Neural progenitor cell (in vitro differentiated cells): ENCODE data around the gene LCMT1. TPM values are rescaled to one million over a fixed set of nuclear protein-coding genes. Genes with fewer than 3 reads are reported as not detected.

ENCODE experiments used
- DNase-seq: peaks from one replicate; pipeline ENCODE4 v3.0.0-alpha.2; 2016; ENCODE audit warnings: low spot score
- H2AFZ ChIP-seq: fragments of 200-600 bp; sonication (generic); replicated peaks from 2 replicates; pipeline ENCODE4 v1.6.1; 2016; ENCODE audit warnings: antibody characterized with exemption
- H3F3A ChIP-seq: fragments of 200-600 bp; sonication (generic); 2 replicates; pipeline ENCODE4 v1.6.1; 2016; ENCODE audit warnings: antibody characterized with exemption, low read depth
- H3K27ac ChIP-seq: fragments of 200-600 bp; sonication (generic); 2 replicates; pipeline ENCODE4 v1.5.1; 2016; ENCODE audit warnings: mild to moderate bottlenecking
- H3K27me3 ChIP-seq: fragments of 200-600 bp; sonication (generic); 2 replicates; pipeline ENCODE4 v1.6.1; 2016; ENCODE audit warnings: mild to moderate bottlenecking, moderate library complexity
- H3K36me3 ChIP-seq: fragments of 200-600 bp; sonication (generic); 2 replicates; pipeline ENCODE4 v1.5.1; 2016
- H3K4me1 ChIP-seq: fragments of 200-600 bp; sonication (generic); 2 replicates; pipeline ENCODE4 v1.6.1; 2016; ENCODE audit warnings: mixed run types
- H3K4me2 ChIP-seq: fragments of 200-600 bp; sonication (generic); 2 replicates; pipeline ENCODE4 v1.6.1; 2016
- H3K4me3 ChIP-seq: fragments of 200-600 bp; sonication (generic); 2 replicates; pipeline ENCODE4 v1.5.1; 2016
- H3K79me2 ChIP-seq: fragments of 200-600 bp; sonication (generic); 2 replicates; pipeline ENCODE4 v1.6.1; 2016; ENCODE audit warnings: low read depth
- H3K9ac ChIP-seq: fragments of 200-600 bp; sonication (generic); 2 replicates; pipeline ENCODE4 v1.6.1; 2016
- H3K9me3 ChIP-seq: fragments of 200-600 bp; sonication (generic); 2 replicates; pipeline ENCODE4 v1.5.1; 2016; ENCODE audit warnings: low read depth
- H4K20me1 ChIP-seq: fragments of 200-600 bp; sonication (generic); 2 replicates; pipeline ENCODE4 v1.6.1; 2016; ENCODE audit warnings: low read depth
- H3K27ac Mint-ChIP-seq: 3 replicates; pipeline ENCODE4 v1.8.0; 2021; ENCODE audit warnings: mixed read lengths
- H3K27me3 Mint-ChIP-seq: 2 replicates; pipeline ENCODE4 v1.8.0; 2022; ENCODE audit warnings: low read depth, mild to moderate bottlenecking, inconsistent platforms, moderate library complexity, mixed read lengths; ENCODE audit not compliant: insufficient read depth
- H3K36me3 Mint-ChIP-seq: 3 replicates; pipeline ENCODE4 v1.8.0; 2021; ENCODE audit warnings: mixed read lengths
- H3K4me1 Mint-ChIP-seq: 3 replicates; pipeline ENCODE4 v1.8.0; 2021; ENCODE audit warnings: mixed read lengths
- H3K4me3 Mint-ChIP-seq: 3 replicates; pipeline ENCODE4 v1.8.0; 2021; ENCODE audit warnings: mild to moderate bottlenecking, moderate library complexity, mixed read lengths
- H3K9me3 Mint-ChIP-seq: 3 replicates; pipeline ENCODE4 v1.8.0; 2020; ENCODE audit warnings: mixed read lengths
- CTCF ChIP-seq: fragments of 200-600 bp; sonication (generic); IDR thresholded peaks from 2 replicates; pipeline ENCODE4 v1.5.1; 2017; ENCODE audit warnings: antibody characterized with exemption, mild to moderate bottlenecking
- EZH2 ChIP-seq: fragments of 200-600 bp; sonication (generic); IDR thresholded peaks from 2 replicates; pipeline ENCODE4 v1.6.1; 2017; ENCODE audit warnings: antibody characterized with exemption, mild to moderate bottlenecking, moderate library complexity
- EZH2phosphoT487 ChIP-seq: fragments of 200-600 bp; sonication (generic); IDR thresholded peaks from 2 replicates; pipeline ENCODE4 v1.6.1; 2017; ENCODE audit warnings: antibody characterized with exemption
- total RNA-seq: library from RNA; depleted of rRNA; stranded (reverse); fragments of >200 nt; gene quantifications from 2 replicates; pipeline ENCODE4 v1.2.3, GENCODE V29; 2015; ENCODE audit warnings: low replicate concordance

LCMT1 gene
- total RNA-seq, 1 donor from 2014 or later: 73.4 TPM

DNA sequence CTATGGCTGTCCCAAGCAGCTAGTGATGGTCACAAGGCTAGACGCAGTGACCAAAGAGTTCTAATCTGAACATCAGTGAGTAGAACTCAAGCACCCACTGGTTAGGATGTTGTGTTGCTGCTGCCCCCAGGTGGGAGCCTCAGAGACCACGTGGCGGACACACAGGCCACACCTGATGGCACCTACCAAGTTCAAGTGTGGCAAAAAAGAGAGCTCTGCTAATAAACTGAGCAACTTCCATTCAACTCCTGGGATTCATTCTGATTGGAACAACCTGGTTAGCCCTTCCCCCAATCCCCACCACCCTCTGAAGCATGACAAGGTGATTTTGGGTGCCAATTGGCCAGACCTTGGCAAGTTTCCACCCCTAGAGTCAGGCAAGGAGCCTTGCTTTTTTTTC is 3.5 kb upstream of the LCMT1 start:
- Histone ChIP-seq H3K4me3 (no peak overlapping the region), H3K4me2 (no peak overlapping the region), H3K4me1 (peaks cover 6% of the 10 kb centered on the region), H3K27me3 (no peaks in the 10 kb centered on the region), H2AFZ (no peak overlapping the region), H4K20me1 (no peaks in the 10 kb centered on the region), H3F3A (peaks cover 13% of the 10 kb centered on the region), H3K9ac (no peak overlapping the region), H3K9me3 (no peaks in the 10 kb centered on the region), H3K27ac (no peak overlapping the region), H3K36me3 (no peaks in the 10 kb centered on the region), H3K79me2 (peaks cover 14% of the 10 kb centered on the region)
- H3K4me3 Mint-ChIP-seq: peak overlapping the region; percentile 96
- no peak overlapping the region for H3K27ac Mint-ChIP-seq
- DNase-seq: no peak
- H3K4me1 Mint-ChIP-seq: peaks cover 31% of the 10 kb centered on the region
- H3K36me3 Mint-ChIP-seq: no peaks in the 10 kb centered on the region
- H3K9me3 Mint-ChIP-seq: no peaks in the 10 kb centered on the region
- TF ChIP-seq EZH2 (no peak), EZH2phosphoT487 (no peak), CTCF (no peak)
- peaks cover 5% of the 10 kb centered on the region for H3K27me3 Mint-ChIP-seq

DNA sequence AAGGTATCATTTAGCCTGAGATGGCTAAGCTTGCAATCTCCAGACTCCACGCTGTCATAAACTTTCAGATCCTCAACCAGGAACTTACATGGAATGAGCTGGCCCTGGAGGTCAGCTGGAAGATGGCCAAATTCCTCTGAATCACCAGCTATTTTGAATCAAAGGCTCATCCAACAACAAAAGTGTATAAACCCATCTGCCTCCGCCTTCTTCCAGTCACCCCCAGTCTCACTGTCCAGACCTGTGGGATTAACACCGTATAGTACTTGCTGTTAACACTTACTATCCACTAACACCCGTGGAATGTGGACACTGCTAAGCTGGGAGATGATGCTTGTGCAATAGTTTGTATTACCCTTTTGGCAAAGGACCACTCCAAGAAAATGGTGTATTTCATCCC is 1.9 kb upstream of the LCMT1 start:
- Mint-ChIP-seq H3K9me3 (no peaks in the 10 kb centered on the region), H3K4me1 (peaks cover 37% of the 10 kb centered on the region), H3K27me3 (peaks cover 5% of the 10 kb centered on the region), H3K36me3 (peaks cover 3% of the 10 kb centered on the region), H3K4me3 (peak overlapping the region; percentile 26), H3K27ac (no peak overlapping the region)
- Histone ChIP-seq H4K20me1 (no peaks in the 10 kb centered on the region), H3K27me3 (no peaks in the 10 kb centered on the region), H3F3A (peaks cover 13% of the 10 kb centered on the region), H3K9me3 (no peaks in the 10 kb centered on the region), H3K79me2 (peaks cover 30% of the 10 kb centered on the region), H3K9ac (no peak overlapping the region), H2AFZ (no peak overlapping the region), H3K4me3 (no peak overlapping the region), H3K4me2 (no peak overlapping the region), H3K4me1 (peaks cover 6% of the 10 kb centered on the region), H3K36me3 (no peaks in the 10 kb centered on the region), H3K27ac (no peak overlapping the region)
- DNase-seq: no peak
- TF ChIP-seq EZH2phosphoT487 (no peak), CTCF (no peak), EZH2 (no peak)

DNA sequence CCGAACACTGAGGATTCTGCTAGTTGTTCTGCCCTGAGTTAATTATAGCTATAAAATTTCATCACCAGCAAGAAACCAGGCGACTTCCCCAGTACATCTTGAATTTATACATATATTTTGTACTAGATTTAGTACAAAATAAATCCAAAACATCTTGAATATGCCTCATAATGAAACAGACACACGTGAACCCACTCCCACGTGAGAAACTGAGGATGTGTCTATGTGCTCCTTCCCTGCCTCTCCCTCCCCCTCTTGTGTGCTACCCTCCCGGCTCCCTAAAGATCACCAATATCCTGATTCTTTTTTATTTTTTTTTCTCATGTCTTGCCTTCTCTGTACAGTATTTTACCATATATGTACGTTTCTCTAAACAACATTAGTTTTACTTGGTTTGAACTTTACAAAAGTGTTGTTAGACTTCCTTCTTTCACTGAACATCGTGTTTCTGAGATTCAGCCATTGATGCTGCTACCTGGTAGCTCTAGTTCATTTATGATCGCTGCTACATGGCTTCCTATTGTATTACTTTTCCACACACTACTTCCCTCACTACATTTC is 1.1 kb upstream of the LCMT1 start:
- H3K27me3 ChIP-seq: no peaks in the 10 kb centered on the region
- no peak for DNase-seq
- H3K9ac ChIP-seq: no peak overlapping the region
- TF ChIP-seq EZH2 (no peak), CTCF (no peak), EZH2phosphoT487 (no peak)
- peaks cover 8% of the 10 kb centered on the region for H3K36me3 Mint-ChIP-seq
- peaks cover 39% of the 10 kb centered on the region for H3K79me2 ChIP-seq
- peaks cover 37% of the 10 kb centered on the region for H3K4me1 Mint-ChIP-seq
- peak overlapping the region; percentile 86 for H3K4me3 Mint-ChIP-seq
- H3K9me3 Mint-ChIP-seq: no peaks in the 10 kb centered on the region
- peaks cover 5% of the 10 kb centered on the region for H3K27me3 Mint-ChIP-seq
- no peak overlapping the region for H3K27ac ChIP-seq
- peaks cover 6% of the 10 kb centered on the region for H3K4me1 ChIP-seq
- peak overlapping the region; percentile 93 for H3K4me3 ChIP-seq
- H3K9me3 ChIP-seq: no peaks in the 10 kb centered on the region
- no peak overlapping the region for H3K27ac Mint-ChIP-seq
- H3F3A ChIP-seq: peaks cover 13% of the 10 kb centered on the region
- H2AFZ ChIP-seq: peak overlapping the region; percentile 93
- peaks cover 2% of the 10 kb centered on the region for H4K20me1 ChIP-seq
- H3K4me2 ChIP-seq: peak overlapping the region; percentile 72
- no peaks in the 10 kb centered on the region for H3K36me3 ChIP-seq
